Bronchial epithelial cell (primary cell): ENCODE results near the gene RABL2A. TPM values are rescaled to one million over a fixed set of nuclear protein-coding genes. Genes with fewer than 3 reads are reported as not detected.
"Not testable (repeated sequence)": the region's sequence is repeated elsewhere in the genome, so short reads cannot be mapped to it uniquely, and the experiment has no call there.

ENCODE experiments used
- DNase-seq: peaks from one replicate; pipeline ENCODE4 v3.0.0-alpha.2; 2010; ENCODE audit warnings: low read depth
- FAIRE-seq: peaks from 2 replicates; lab custom pipeline; 2011; peaks lifted over from hg19 to GRCh38; lab: Jason Lieb, UNC
- H3K27me3 ChIP-seq: 2 replicates; pipeline ENCODE4 v1.5.1; 2011; ENCODE audit warnings: low read length; ENCODE audit not compliant: control insufficient read depth, insufficient read depth
- H3K36me3 ChIP-seq: 2 replicates; pipeline ENCODE4 v1.5.1; 2011; ENCODE audit warnings: low read length; ENCODE audit not compliant: control insufficient read depth, insufficient read depth
- H3K4me3 ChIP-seq: 2 replicates; pipeline ENCODE4 v1.5.1; 2011; ENCODE audit warnings: mild to moderate bottlenecking, low read depth, low read length, control low read depth
- total RNA-seq: library from RNA; depleted of rRNA; stranded (reverse); fragments of >200 nt; gene quantifications from 2 replicates; pipeline ENCODE4 v1.2.1, GENCODE V29; 2014
- TF ChIP-seq, protein P1 (sequence below): IDR thresholded peaks from 2 replicates; pipeline ENCODE4 v1.5.1; 2011; ENCODE audit warnings: mild to moderate bottlenecking, moderate library complexity, low read length, control low read depth, inconsistent platforms; ENCODE audit not compliant: insufficient read depth, severe bottlenecking

Gene RABL2A
- total RNA-seq, 1 donor from 2014 or later, result 7.6 TPM

GRCh38 chr2:113676623-113677266 is 49.7 kb downstream of the RABL2A start:
- TF ChIP-seq, protein P1, sequence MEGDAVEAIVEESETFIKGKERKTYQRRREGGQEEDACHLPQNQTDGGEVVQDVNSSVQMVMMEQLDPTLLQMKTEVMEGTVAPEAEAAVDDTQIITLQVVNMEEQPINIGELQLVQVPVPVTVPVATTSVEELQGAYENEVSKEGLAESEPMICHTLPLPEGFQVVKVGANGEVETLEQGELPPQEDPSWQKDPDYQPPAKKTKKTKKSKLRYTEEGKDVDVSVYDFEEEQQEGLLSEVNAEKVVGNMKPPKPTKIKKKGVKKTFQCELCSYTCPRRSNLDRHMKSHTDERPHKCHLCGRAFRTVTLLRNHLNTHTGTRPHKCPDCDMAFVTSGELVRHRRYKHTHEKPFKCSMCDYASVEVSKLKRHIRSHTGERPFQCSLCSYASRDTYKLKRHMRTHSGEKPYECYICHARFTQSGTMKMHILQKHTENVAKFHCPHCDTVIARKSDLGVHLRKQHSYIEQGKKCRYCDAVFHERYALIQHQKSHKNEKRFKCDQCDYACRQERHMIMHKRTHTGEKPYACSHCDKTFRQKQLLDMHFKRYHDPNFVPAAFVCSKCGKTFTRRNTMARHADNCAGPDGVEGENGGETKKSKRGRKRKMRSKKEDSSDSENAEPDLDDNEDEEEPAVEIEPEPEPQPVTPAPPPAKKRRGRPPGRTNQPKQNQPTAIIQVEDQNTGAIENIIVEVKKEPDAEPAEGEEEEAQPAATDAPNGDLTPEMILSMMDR, result no peak
- DNase-seq (no peak), FAIRE-seq (no peak)
- no peaks in the 10 kb centered on the region for H3K36me3 ChIP-seq
- H3K27me3 ChIP-seq, result no peaks in the 10 kb centered on the region
- H3K4me3 ChIP-seq, result no peak overlapping the region

GRCh38 chr2:113677330-113677729 is 50.3 kb downstream of the RABL2A start:
- no peak for FAIRE-seq
- H3K36me3 ChIP-seq, result no peaks in the 10 kb centered on the region
- no peak overlapping the region for H3K4me3 ChIP-seq
- no peaks in the 10 kb centered on the region for H3K27me3 ChIP-seq
- DNase-seq, result no peak
- TF ChIP-seq, protein P1, result no peak

DNA sequence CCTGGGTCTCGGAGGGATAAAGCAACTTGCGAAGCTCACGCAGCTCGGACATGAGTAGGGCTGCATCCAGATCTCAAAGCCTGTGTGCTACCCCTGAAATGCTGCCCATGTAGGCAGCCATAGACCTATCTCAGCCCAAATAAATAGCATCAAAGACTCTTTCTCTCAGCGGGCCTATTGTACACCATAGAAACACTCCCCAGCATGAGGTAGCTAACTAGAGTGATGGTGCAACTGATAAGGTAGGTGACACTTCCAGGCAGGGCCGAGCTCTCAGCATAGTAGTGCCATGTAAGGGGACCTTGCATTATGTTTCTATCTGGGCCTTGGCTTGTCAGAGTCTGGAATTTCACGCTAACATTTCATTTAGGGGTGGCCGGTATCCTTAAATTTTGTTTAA is 52.4 kb downstream of the RABL2A start:
- FAIRE-seq (no peak), DNase-seq (no peak)
- no peak overlapping the region for H3K4me3 ChIP-seq
- no peaks in the 10 kb centered on the region for H3K36me3 ChIP-seq
- no peaks in the 10 kb centered on the region for H3K27me3 ChIP-seq
- TF ChIP-seq, protein P1, result no peak

- TF ChIP-seq, protein P1, result no peak
- no peak overlapping the region for H3K4me3 ChIP-seq
- no peaks in the 10 kb centered on the region for H3K27me3 ChIP-seq
- FAIRE-seq (no peak), DNase-seq (no peak)
- no peaks in the 10 kb centered on the region for H3K36me3 ChIP-seq
Observed at GRCh38 chr2:113685471-113685870, 58.4 kb downstream of the RABL2A start.

GRCh38 chr2:113686537-113686936 is 59.5 kb downstream of the RABL2A start:
- TF ChIP-seq, protein P1, result no peak
- H3K36me3 ChIP-seq, result no peaks in the 10 kb centered on the region
- FAIRE-seq (no peak), DNase-seq (peak; percentile 73)
- no peaks in the 10 kb centered on the region for H3K27me3 ChIP-seq
- no peak overlapping the region for H3K4me3 ChIP-seq

DNA sequence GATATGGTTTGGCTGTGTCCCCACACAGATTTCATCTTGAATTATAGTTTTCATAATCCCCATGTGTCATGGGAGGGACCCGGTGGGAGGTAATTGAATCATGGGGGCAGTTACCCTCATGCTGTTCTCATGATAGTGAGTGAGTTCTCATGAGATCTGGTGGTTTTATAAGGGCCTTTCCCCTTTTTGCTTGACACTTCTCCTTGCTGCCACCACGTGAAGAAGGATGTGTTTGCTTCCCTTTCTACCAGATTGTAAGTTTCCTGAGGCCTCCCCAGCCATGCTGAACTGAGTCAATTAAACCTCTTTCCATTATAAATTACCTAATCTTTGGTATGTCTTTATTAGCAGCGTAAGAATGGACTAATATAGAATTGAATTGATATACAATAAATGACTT is 63.8 kb downstream of the RABL2A start:
- FAIRE-seq, H3K27me3 ChIP-seq, H3K4me3 ChIP-seq, DNase-seq, H3K36me3 ChIP-seq: not testable (repeated sequence)

Other genes starting within 250 kb of the RABL2A start
- 34.0 and 47.0 TPM in 2 replicates for gene ZNG1B, start 189.6 kb upstream of the RABL2A start, total RNA-seq
- 0.13 and 0.26 TPM in 2 replicates for gene FOXD4L1, start 128.6 kb upstream of the RABL2A start, total RNA-seq
- 112 and 130 TPM in 2 replicates for gene SLC35F5, start 129.4 kb downstream of the RABL2A start, total RNA-seq